Skeletal muscle cell (primary cell): ENCODE results near the gene PCDH9.

Source experiments
- DNase-seq: peaks from one replicate; pipeline ENCODE4 v3.0.0-alpha.2; 2010; ENCODE audit warnings: low read depth
- H3K4me3 ChIP-seq: 2 replicates; pipeline ENCODE4 v1.5.1; 2011; ENCODE audit warnings: low read depth, mild to moderate bottlenecking, control low read depth, low read length, moderate library complexity

The PCDH9 gene

GRCh38 chr13:66357463-66357862 lies 872.7 kb downstream of the PCDH9 start:
- DNase-seq, result no peak

DNA sequence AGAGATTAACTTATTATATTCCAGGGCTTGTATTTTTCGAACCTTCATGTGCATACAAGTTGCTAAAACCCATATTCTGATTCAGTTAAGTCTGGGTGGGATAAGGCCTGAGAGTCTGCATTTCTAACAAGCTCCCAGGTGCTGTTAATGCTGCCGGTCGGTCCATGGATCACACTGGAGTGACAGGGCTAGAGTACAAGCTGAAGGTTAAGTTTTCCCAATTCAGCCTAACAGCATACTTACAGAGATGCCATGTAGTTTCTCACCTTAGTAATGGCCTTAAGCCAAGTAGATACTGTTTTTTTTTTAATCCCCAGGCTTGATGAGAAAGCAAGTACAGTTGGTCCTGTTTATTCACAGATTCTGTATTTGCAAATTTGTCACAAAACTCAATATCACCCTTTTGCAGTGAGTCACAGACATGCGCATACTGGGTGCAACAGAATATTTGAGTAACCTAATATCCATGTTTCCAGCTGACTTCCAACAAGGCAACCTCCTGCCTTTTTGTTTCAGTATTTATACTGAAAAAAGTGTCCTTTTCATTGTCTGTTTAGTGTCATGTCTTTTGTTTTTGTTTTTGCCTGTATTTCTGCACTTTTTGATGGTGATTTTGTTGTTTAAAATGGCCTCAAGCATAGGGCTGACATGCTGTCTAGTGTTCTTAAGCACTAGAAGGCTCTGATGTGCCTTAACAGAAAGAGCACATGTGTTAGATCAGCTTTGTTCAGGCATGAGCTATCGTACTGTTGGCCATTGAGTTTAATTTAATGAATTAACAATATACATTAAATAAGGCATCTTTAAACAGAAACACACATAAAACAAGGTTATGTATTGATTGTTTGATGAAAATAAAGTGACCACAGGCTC lies 875.0 kb downstream of the PCDH9 start:
- no peak for DNase-seq
- H3K4me3 ChIP-seq, result no peak overlapping the region

More at GRCh38 chr13:66357463-66357862, 872.7 kb downstream of the PCDH9 start:
- no peak overlapping the region for H3K4me3 ChIP-seq

DNA sequence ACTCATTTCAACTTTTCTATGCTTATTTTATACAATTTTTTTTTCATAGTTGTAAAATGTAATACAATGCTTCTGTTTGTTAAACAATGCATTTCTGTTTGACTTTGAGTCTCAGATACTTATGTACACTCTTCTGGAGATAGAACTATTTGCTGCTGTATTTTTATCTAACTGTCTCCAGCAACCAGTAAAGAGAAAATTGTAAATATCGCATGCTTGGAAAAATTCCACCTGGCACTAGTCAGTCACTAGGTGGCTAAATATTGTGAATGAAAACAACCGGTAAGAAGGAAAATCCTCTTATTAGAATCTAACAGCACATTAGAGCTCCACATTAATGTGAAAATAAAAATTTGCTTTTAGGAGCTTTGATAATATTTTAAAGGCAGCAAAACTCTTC lies 876.5 kb downstream of the PCDH9 start:
- DNase-seq, result no peak
- H3K4me3 ChIP-seq, result no peak overlapping the region

DNA sequence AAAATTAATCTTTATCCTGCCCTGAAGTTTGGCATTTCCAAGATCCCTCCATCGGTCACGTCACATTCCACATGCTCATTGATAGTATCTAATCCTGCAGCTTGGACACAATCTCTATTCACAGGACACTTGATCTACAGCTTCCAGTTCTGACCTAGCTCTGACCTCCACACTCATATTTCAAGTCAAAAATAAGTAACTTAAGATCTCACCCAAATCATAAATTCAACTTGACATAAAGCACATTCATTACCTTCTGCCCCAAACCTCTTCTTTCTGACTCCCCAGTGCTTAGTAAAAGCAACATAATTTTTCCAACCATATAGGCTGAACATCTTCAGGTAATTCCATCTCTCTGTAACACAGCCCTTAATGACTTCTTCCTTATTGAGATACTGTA lies 880.2 kb downstream of the PCDH9 start:
- H3K4me3 ChIP-seq, result no peak overlapping the region
- DNase-seq, result no peak

- no peak for DNase-seq
- H3K4me3 ChIP-seq, result no peak overlapping the region
Observed at GRCh38 chr13:66348745-66349690, 881.1 kb downstream of the PCDH9 start.

GRCh38 chr13:66347486-66348117 lies 882.5 kb downstream of the PCDH9 start:
- no peak overlapping the region for H3K4me3 ChIP-seq
- no peak for DNase-seq

DNA sequence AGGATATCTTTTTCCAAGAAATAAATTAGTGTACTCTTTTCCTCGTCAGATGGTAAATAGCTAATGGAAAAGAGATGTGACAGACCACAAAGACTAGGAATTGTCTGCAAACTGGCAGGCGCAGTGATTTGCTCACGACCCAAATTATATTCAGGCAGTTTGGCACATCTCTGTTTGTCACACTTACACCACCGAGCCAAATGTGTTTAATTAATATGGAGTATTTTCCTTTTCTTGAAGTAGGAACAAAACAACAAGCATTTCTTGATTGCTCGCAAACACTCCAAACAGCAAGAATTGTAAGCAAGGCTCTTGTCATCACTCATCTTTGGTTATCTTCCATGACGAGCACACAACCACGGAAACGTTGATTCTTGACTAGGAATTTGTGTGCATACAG lies 884.2 kb downstream of the PCDH9 start:
- no peak overlapping the region for H3K4me3 ChIP-seq
- DNase-seq, result no peak

- DNase-seq, result no peak
- H3K4me3 ChIP-seq, result no peak overlapping the region
Observed at GRCh38 chr13:66345518-66345810, 884.7 kb downstream of the PCDH9 start.

DNA sequence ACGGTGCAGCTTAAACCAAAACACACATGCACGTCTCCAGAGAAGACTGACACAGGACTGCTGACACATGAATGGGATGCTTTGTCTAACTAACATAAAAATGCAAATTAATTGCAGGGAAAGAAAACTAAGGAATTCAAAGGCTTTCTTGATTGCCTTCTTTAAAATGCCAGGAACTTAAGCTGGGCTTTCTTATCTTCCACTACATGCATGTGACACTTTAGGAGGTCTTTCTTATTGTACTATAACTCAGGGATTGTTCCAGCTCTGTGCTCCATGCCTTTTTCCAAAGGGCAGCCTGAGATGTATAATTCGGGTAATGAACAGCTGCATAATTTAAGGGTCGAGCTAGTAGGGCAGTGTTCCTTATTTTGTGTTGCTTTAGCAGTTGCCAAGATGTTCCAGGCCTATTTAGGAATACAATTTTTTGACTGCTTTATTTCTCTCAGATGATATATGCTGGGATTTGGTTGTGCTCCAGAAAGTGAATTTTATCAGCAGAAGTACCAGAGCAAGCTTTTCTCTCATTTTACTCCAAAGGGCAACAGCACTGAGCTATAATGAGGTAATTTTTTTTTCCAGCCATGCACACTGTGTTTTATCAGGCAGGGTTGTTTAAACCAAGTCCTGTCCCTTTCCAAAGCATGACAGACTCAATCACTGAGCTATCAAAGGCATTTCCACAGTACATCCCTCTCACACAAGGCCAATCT lies 885.2 kb downstream of the PCDH9 start:
- DNase-seq, result no peak
- no peak overlapping the region for H3K4me3 ChIP-seq

GRCh38 chr13:66343224-66343828 lies 886.8 kb downstream of the PCDH9 start:
- no peak overlapping the region for H3K4me3 ChIP-seq
- DNase-seq, result no peak

DNA sequence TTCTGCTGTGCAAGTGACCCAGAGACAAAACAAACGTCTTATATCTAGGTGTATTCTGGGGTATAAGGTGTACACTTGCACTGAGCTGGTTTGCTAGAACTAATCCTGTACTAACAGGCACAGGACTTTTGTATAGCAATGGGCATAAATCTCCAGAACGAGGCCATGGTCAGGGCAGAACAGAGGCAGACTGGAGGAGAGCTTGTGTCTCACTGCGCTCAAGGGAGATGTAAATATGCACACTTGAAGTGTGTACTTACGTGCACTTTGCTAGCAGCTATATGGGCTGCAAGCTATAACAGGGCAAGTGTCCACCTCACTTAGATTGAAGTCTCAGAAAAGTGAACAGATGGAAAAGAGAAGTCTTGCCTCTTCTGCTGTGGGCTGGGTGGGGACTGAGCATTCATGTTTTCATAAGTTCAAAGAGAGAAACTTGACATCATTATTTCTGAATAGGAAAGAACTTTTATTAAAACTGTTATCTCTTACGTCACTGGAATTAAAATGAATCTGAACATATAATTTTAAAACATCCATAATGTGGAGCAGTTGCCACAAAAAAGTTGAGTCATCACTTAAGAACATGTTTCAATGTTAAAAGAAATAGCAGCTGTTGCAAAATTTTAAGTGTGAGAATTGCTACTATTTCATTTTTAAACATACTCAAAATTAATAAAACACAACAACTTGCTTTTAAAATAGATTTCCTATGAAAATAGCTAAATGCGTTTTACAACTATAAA lies 888.3 kb downstream of the PCDH9 start:
- no peak overlapping the region for H3K4me3 ChIP-seq
- no peak for DNase-seq

GRCh38 chr13:66339214-66339613 lies 890.9 kb downstream of the PCDH9 start:
- no peak for DNase-seq
- H3K4me3 ChIP-seq, result no peak overlapping the region

GRCh38 chr13:66338542-66338941 lies 891.6 kb downstream of the PCDH9 start:
- no peak for DNase-seq
- no peak overlapping the region for H3K4me3 ChIP-seq

- no peak overlapping the region for H3K4me3 ChIP-seq
- no peak for DNase-seq
Observed at GRCh38 chr13:66335626-66336025, 894.5 kb downstream of the PCDH9 start.

- H3K4me3 ChIP-seq, result no peak overlapping the region
- DNase-seq, result no peak
Observed at GRCh38 chr13:66329988-66330451, 900.1 kb downstream of the PCDH9 start.

- no peak overlapping the region for H3K4me3 ChIP-seq
- no peak for DNase-seq
Observed at GRCh38 chr13:66328476-66328875, 901.7 kb downstream of the PCDH9 start.

DNA sequence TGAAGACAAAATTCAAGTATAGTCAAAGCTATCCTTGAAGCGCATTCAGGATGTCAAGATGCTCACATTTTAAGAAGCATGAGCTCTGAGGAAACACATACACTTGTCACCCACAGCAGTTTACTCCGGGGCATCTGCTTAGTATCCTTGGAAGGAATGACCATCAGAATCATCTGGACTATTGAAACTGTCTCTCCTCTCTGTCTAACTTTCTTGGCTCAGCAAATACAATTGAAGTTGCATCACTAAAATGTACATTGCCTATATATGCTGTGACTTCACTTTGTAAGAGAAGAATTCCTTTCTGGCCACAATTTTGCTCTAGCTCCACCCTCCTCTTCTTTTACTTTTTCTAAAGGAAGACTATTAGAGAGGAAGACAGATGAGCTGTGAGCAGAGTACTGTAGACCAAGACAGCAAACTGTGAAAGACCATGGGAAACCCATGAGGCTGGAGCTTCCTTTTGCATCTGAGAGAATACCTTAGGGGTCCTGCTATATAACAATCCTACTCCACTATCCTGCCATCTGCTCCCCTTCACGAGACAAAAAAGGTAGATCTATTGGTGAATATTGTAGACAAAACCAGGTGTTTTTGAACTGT lies 906.3 kb downstream of the PCDH9 start:
- no peak overlapping the region for H3K4me3 ChIP-seq
- no peak for DNase-seq

- no peak overlapping the region for H3K4me3 ChIP-seq
- DNase-seq, result no peak
Observed at GRCh38 chr13:66322936-66323335, 907.2 kb downstream of the PCDH9 start.
